Measurements from ENCODE around the gene PTPN22. TPM values are rescaled to one million over a fixed set of nuclear protein-coding genes. Genes with fewer than 3 reads are reported as not detected.

The PTPN22 gene
- total RNA-seq, 1 experiment from 2014 or later = not detected

DNA sequence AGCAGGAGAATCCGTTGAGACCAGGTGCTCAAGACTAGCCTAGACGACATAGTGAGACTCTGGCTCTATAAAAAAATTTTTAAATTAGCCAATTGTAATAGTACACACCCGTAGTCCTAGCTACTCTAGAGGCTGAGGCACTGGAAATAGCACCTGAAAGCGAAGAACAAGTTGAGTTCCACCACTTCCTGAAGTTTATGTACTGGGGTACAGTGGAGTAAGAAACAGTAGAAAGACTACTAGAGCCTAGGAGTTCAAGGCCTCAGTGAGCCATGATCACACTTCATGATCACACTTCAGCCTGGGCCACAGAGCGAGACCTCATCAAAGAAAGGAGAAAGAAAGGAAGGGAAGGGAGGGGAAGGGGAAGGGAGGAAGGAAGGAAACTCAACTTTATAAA, 79.0 kb downstream of the PTPN22 start:
- H3K4me1 Mint-ChIP-seq = peaks cover 20% of the 10 kb centered on the region
- TF ChIP-seq ZNF396 (CRISPR knock-in tag; IDR thresholded peaks at IDR 0.05; ENCODE audit: borderline replicate concordance) = no peak
- H3K27me3 Mint-ChIP-seq (ENCODE audit: low read depth) = no peaks in the 10 kb centered on the region
- POLR2A ChIA-PET = interaction anchor here (0.6 kb wide), 2 partner anchors 20 to 707 kb away, joined by 3 to 12 read pairs; partner anchors contain the start of gene RSBN1
- H3K27ac Mint-ChIP-seq = peak overlapping the region; percentile 86; the same call in 1 of the 2 replicates
- no peak for ATAC-seq
- no peaks in the 10 kb centered on the region for H3K9me3 Mint-ChIP-seq
- CTCF ChIA-PET = interaction anchor here (1.1 kb wide), 1 partner anchor 13 kb away, joined by 3 read pairs; no protein-coding TSS in a partner anchor
- H3K4me3 Mint-ChIP-seq = no peak overlapping the region
- peaks cover 27% of the 10 kb centered on the region for H3K36me3 Mint-ChIP-seq
- DNase-seq (ENCODE audit: low spot score) = no peak

DNA sequence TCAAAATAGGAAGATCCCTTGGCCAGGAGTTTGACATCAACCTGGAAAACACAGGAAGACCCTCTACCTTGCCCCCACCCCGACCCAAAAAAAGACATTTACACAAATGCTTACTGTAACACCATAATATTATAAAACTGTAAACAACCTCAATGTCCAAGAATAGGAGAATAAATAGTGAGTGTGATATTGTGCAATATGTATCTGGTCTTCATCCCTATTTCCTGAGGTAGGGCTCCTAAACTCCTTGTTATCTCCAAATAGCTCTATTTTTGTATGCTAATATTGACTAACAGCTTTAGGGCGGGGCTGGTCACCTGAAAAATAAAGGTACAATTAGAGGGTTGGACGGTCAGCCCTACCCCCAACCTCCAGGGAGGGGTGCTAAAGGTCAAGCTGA, 82.7 kb downstream of the PTPN22 start:
- CTCF ChIA-PET = no interaction called here
- H3K4me3 Mint-ChIP-seq = no peak overlapping the region

More for the DNA sequence above, 82.7 kb downstream of the PTPN22 start:
- ATAC-seq = no peak
- no peak overlapping the region for H3K27ac Mint-ChIP-seq
- no peaks in the 10 kb centered on the region for H3K9me3 Mint-ChIP-seq
- DNase-seq (ENCODE audit: low spot score) = no peak
- peaks cover 29% of the 10 kb centered on the region for H3K4me1 Mint-ChIP-seq
- POLR2A ChIA-PET = interaction anchor here (0.5 kb wide), 1 partner anchor 235 kb away, joined by 5 read pairs; no protein-coding TSS in a partner anchor
- peaks cover 5% of the 10 kb centered on the region for H3K36me3 Mint-ChIP-seq
- no peak for TF ChIP-seq NR3C1 (CRISPR knock-in tag; conservative IDR thresholded peaks at IDR 0.05; ENCODE audit: low read depth)
- no peak for TF ChIP-seq FOXK1 (CRISPR knock-in tag; IDR thresholded peaks at IDR 0.05)
- TF ChIP-seq E2F5 (CRISPR knock-in tag; IDR thresholded peaks at IDR 0.05) = no peak
- no peak for TF ChIP-seq PRDM15 (CRISPR knock-in tag; IDR thresholded peaks at IDR 0.05)
- TF ChIP-seq HMGA2 (CRISPR knock-in tag; IDR thresholded peaks at IDR 0.05) = no peak
- TF ChIP-seq PREB (CRISPR knock-in tag; IDR thresholded peaks at IDR 0.05; ENCODE audit: borderline replicate concordance) = no peak
- TF ChIP-seq ZNF671 (CRISPR knock-in tag; IDR thresholded peaks at IDR 0.05) = no peak
- TF ChIP-seq SOX15 (CRISPR knock-in tag; IDR thresholded peaks at IDR 0.05) = no peak
- no peak for TF ChIP-seq ZNF138 (CRISPR knock-in tag; conservative IDR thresholded peaks at IDR 0.05)
- TF ChIP-seq, protein P1, sequence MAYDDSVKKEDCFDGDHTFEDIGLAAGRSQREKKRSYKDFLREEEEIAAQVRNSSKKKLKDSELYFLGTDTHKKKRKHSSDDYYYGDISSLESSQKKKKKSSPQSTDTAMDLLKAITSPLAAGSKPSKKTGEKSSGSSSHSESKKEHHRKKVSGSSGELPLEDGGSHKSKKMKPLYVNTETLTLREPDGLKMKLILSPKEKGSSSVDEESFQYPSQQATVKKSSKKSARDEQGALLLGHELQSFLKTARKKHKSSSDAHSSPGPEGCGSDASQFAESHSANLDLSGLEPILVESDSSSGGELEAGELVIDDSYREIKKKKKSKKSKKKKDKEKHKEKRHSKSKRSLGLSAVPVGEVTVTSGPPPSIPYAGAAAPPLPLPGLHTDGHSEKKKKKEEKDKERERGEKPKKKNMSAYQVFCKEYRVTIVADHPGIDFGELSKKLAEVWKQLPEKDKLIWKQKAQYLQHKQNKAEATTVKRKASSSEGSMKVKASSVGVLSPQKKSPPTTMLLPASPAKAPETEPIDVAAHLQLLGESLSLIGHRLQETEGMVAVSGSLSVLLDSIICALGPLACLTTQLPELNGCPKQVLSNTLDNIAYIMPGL (CRISPR knock-in tag; IDR thresholded peaks at IDR 0.05) = no peak
- TF ChIP-seq AR (CRISPR knock-in tag; IDR thresholded peaks at IDR 0.05) = no peak
- no peak for TF ChIP-seq NFATC4 (CRISPR knock-in tag; IDR thresholded peaks at IDR 0.05)
- TF ChIP-seq ZNF396 (CRISPR knock-in tag; IDR thresholded peaks at IDR 0.05; ENCODE audit: borderline replicate concordance) = no peak
- TF ChIP-seq, protein P2, sequence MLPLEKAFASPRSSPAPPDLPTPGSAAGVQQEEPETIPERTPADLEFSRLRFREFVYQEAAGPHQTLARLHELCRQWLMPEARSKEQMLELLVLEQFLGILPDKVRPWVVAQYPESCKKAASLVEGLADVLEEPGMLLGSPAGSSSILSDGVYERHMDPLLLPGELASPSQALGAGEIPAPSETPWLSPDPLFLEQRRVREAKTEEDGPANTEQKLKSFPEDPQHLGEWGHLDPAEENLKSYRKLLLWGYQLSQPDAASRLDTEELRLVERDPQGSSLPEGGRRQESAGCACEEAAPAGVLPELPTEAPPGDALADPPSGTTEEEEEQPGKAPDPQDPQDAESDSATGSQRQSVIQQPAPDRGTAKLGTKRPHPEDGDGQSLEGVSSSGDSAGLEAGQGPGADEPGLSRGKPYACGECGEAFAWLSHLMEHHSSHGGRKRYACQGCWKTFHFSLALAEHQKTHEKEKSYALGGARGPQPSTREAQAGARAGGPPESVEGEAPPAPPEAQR (CRISPR knock-in tag; IDR thresholded peaks at IDR 0.05) = no peak
- TF ChIP-seq, protein P3, sequence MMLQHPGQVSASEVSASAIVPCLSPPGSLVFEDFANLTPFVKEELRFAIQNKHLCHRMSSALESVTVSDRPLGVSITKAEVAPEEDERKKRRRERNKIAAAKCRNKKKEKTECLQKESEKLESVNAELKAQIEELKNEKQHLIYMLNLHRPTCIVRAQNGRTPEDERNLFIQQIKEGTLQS (CRISPR knock-in tag; conservative IDR thresholded peaks at IDR 0.05) = no peak
- no peak for TF ChIP-seq IRF2 (CRISPR knock-in tag; IDR thresholded peaks at IDR 0.05; ENCODE audit: borderline replicate concordance, low read depth)
- TF ChIP-seq ZNF121 (CRISPR knock-in tag; IDR thresholded peaks at IDR 0.05) = no peak
- no peaks in the 10 kb centered on the region for H3K27me3 Mint-ChIP-seq (ENCODE audit: low read depth)

All from WTC11 (cell line).